Stomach (tissue), 9 donors: ENCODE data around the gene SAP30L. TPM values are rescaled to one million over a fixed set of nuclear protein-coding genes. Genes with fewer than 3 reads are reported as not detected.

ENCODE experiments used
- DNase-seq, 2 donors: peaks; one replicate each; pipeline versions ENCODE4 v3.0.0 to v3.0.0-alpha.2; 2013 to 2019
- H3K27ac ChIP-seq, 5 donors: fragments of 200-600 bp in 4 of 5; sonication (generic) in 4 of 5; one replicate each; pipeline ENCODE4 v1.5.1; 2013 to 2019; ENCODE audit warnings: mild to moderate bottlenecking in 1 of 5, moderate library complexity in 1 of 5
- H3K27me3 ChIP-seq, 3 donors: fragments of 200-600 bp; sonication (generic); one replicate each; pipeline ENCODE4 v1.5.1; 2017 to 2019; ENCODE audit warnings: mixed run types in 1 of 3
- H3K36me3 ChIP-seq, 4 donors: fragments of 200-600 bp; sonication (generic); 1 replicate in 3 of 4; 2 replicates in 1 of 4; pipeline ENCODE4 v1.5.1; 2016 to 2019
- H3K4me1 ChIP-seq, 4 donors: fragments of 200-600 bp; sonication (generic); one replicate each; pipeline ENCODE4 v1.5.1; 2016 to 2019
- H3K4me3 ChIP-seq, 4 donors: fragments of 200-600 bp; sonication (generic) in 3 of 4; one replicate each; pipeline ENCODE4 v1.5.1; 2016 to 2019; ENCODE audit warnings: mild to moderate bottlenecking in 1 of 4
- H3K9me3 ChIP-seq, 4 donors: fragments of 200-600 bp; sonication (generic); one replicate each; pipeline ENCODE4 v1.5.1; 2016 to 2019
- EP300 ChIP-seq: sonication (generic); formaldehyde crosslinking; IDR thresholded peaks from one replicate; pipeline ENCODE4 v1.6.1; 2017; ENCODE audit warnings: antibody characterized with exemption
- POLR2A ChIP-seq, 4 donors: fragments of 450-650 bp; IDR thresholded peaks; one replicate each; pipeline ENCODE4 v1.6.1; 2016; ENCODE audit warnings: antibody characterized with exemption in 4 of 4, control low read depth in 2 of 4, mild to moderate bottlenecking in 1 of 4, moderate library complexity in 1 of 4
- POLR2AphosphoS5 ChIP-seq, 3 donors: sonication (generic); formaldehyde crosslinking; IDR thresholded peaks; one replicate each; pipeline ENCODE4 v1.6.1; 2016; ENCODE audit warnings: antibody characterized with exemption in 3 of 3
- WGBS, 5 donors: extraction: QIAGEN DNeasy Blood & Tissue Kit in 3 of 5; methylation state at CpG; one replicate each; pipeline versions ENCODE4 v1.1.5 to v1.1.7; 2013 to 2018; 5-methylcytosine and 5-hydroxymethylcytosine counted together
- intact Hi-C: fragments of 100-400 bp; cut with DNase I; formaldehyde crosslinking; loops from one replicate; pipeline ENCODE4 v1.15.1; 2023; ENCODE audit warnings: low total_unique reads
- polyA plus RNA-seq, 3 donors: library from polyadenylated mRNA; stranded (reverse); fragments of 200-250 nt; gene quantifications; one replicate each; pipeline ENCODE4 v1.2.3, GENCODE V29; 2013
- total RNA-seq, 5 donors: library from RNA; depleted of rRNA; stranded (reverse); fragments of >200 nt; gene quantifications; one replicate each; pipeline versions ENCODE4 v1.1.0 to v1.2.3, GENCODE V29; 2014 to 2016
- TF ChIP-seq, protein P1 (sequence below), 7 experiments: fragments of 450-650 bp in 4 of 7; fragments of 200-600 bp in 3 of 7; sonication (generic) in 3 of 7; IDR thresholded peaks; one replicate each; pipeline ENCODE4 v1.5.1; 2016 to 2019; ENCODE audit warnings: antibody characterized with exemption in 7 of 7, control low read depth in 2 of 7, mild to moderate bottlenecking in 1 of 7
- donor health status: healthy with polysubstance abuse.
- donor health status: Bipolar disorder and iron deficiency.
- donor health status: healthy.

SAP30L gene
- total and polyA plus RNA-seq, 8 donors, result 13.9 to 51.0 (median 21.4) TPM

- WGBS, 5 donors, result 29 to 50% (median 44%) methylated on average over 2 of the region's 2 CpGs
- Histone ChIP-seq H3K27me3 (peaks cover 0 to 58% (median 4%) of the 10 kb centered on the region in 3 donors), H3K4me1 (no peaks in the 10 kb centered on the region), H3K4me3 (no peak overlapping the region), H3K9me3 (no peaks in the 10 kb centered on the region), H3K27ac (no peak overlapping the region), H3K36me3 (no peaks in the 10 kb centered on the region)
- intact Hi-C loops, result no loop called here
- no peak for TF ChIP-seq POLR2AphosphoS5 (IDR thresholded peaks at IDR 0.05)
- TF ChIP-seq EP300, result no peak
- TF ChIP-seq, protein P1, sequence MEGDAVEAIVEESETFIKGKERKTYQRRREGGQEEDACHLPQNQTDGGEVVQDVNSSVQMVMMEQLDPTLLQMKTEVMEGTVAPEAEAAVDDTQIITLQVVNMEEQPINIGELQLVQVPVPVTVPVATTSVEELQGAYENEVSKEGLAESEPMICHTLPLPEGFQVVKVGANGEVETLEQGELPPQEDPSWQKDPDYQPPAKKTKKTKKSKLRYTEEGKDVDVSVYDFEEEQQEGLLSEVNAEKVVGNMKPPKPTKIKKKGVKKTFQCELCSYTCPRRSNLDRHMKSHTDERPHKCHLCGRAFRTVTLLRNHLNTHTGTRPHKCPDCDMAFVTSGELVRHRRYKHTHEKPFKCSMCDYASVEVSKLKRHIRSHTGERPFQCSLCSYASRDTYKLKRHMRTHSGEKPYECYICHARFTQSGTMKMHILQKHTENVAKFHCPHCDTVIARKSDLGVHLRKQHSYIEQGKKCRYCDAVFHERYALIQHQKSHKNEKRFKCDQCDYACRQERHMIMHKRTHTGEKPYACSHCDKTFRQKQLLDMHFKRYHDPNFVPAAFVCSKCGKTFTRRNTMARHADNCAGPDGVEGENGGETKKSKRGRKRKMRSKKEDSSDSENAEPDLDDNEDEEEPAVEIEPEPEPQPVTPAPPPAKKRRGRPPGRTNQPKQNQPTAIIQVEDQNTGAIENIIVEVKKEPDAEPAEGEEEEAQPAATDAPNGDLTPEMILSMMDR (IDR thresholded peaks at IDR 0.05), result no peak
- no peak for TF ChIP-seq POLR2A (IDR thresholded peaks at IDR 0.05)
- no peak for DNase-seq
Observed at GRCh38 chr5:154501566-154501965, 55.8 kb downstream of the SAP30L start.

DNA sequence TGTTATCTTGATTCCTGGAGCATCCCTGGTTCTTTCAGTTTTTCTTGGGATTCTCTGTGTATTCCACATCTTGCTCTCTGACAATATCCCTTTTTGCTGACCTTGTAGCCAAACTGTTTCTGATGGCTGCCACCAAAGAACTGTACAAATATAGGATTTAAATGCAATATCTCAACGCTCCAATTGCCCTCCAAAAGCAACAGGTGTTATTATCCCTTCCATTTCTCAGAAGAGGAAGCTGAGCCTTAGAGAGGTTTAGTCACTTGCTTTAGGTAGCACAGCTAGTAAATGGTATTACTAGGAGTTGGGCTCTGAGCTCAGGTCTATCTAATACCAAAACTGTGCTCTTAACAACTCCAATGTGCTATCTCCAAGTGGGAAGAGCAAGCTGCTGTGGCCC, 56.4 kb downstream of the SAP30L start:
- Histone ChIP-seq H3K9me3 (no peaks in the 10 kb centered on the region), H3K36me3 (no peaks in the 10 kb centered on the region), H3K27ac (no peak overlapping the region), H3K27me3 (peaks cover 0 to 54% (median 4%) of the 10 kb centered on the region in 3 donors), H3K4me1 (no peaks in the 10 kb centered on the region), H3K4me3 (no peak overlapping the region)
- intact Hi-C loops, result no loop called here
- no peak for DNase-seq
- 86 to 100% (median 88%) methylated on average over 1 of the region's 1 CpG for WGBS, 5 donors
- TF ChIP-seq POLR2A (IDR thresholded peaks at IDR 0.05), result no peak
- no peak for TF ChIP-seq POLR2AphosphoS5 (IDR thresholded peaks at IDR 0.05)

GRCh38 chr5:154503698-154504039, 57.9 kb downstream of the SAP30L start:
- H3K27me3 ChIP-seq, result peaks cover 0 to 51% (median 4%) of the 10 kb centered on the region in 3 donors
- DNase-seq, result no peak
- WGBS, 5 donors, result 90 to 94% (median 93%) methylated on average over 2 of the region's 2 CpGs
- no peak overlapping the region for H3K4me3 ChIP-seq
- intact Hi-C loops, result no loop called here
- H3K27ac ChIP-seq, result no peak overlapping the region
- TF ChIP-seq POLR2AphosphoS5 (IDR thresholded peaks at IDR 0.05) (no peak), EP300 (no peak), POLR2A (IDR thresholded peaks at IDR 0.05) (no peak)
- TF ChIP-seq, protein P1 (IDR thresholded peaks at IDR 0.05), result no peak
- H3K4me1 ChIP-seq, result no peaks in the 10 kb centered on the region
- no peaks in the 10 kb centered on the region for H3K9me3 ChIP-seq
- no peaks in the 10 kb centered on the region for H3K36me3 ChIP-seq

DNA sequence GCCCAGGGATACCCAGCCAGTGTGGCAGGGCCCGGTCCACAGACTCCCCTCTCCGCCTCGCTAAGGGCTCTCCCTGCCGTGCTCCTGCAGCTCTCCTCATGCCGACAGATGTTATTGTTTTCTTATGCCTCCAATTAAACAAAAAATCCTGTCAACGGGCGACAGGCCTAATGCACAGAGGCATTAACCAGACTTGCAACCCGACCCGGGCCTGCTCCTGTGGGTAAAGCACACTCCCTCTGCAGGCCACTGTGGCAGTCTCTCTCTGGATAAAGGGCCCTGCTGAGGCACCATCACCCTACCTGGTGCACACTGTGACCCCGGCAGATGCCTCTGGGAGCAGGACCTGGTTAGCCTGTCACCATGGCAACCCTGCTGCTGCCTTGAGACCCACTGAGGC, 59.8 kb downstream of the SAP30L start:
- peak in 1 of 2 donors; percentile 37 for DNase-seq
- Histone ChIP-seq H3K27me3 (peaks cover 0 to 51% (median 6%) of the 10 kb centered on the region in 3 donors), H3K4me3 (no peak overlapping the region), H3K4me1 (no peaks in the 10 kb centered on the region), H3K27ac (no peak overlapping the region), H3K9me3 (no peaks in the 10 kb centered on the region), H3K36me3 (no peaks in the 10 kb centered on the region)
- TF ChIP-seq EP300 (no peak), POLR2A (IDR thresholded peaks at IDR 0.05) (no peak), POLR2AphosphoS5 (IDR thresholded peaks at IDR 0.05) (no peak)
- TF ChIP-seq, protein P1 (IDR thresholded peaks at IDR 0.05), result no peak
- 54 to 73% (median 58%) methylated on average over 9 to 10 of the region's 10 CpGs for WGBS, 5 donors
- intact Hi-C loops, result no loop called here

DNA sequence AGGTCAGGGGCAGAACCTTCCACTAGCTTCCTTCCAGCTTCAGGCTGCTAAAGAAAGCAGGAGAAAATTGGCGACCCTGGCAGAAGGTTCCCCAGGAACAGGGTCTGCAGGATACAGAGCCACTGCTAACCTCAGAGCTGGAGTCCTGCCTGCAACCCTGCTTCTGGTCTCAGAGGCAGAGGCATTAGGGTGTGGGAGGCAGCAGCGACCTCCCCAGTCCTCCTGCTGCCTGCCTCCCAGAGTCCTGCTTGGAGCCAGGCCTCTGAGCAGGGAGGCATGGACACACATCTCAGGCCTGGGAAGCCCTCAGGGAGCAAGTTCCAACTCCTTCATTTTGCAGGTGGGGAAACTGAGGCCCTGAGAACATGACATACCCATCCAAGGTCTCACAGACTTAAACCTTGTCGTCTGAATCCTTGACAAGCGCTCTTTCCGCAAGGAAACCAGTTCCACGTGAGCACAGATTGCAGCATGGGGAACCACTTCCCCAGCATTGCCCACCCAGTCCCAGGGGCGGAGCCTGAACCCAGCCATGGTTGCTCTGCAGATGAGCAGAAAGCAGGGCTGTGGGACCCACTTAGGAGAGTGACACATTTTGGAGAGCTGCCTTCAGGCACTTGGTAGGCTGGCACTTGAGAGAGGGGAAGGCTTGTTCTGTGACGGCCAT, 60.4 kb downstream of the SAP30L start:
- Histone ChIP-seq H3K36me3 (no peaks in the 10 kb centered on the region), H3K27ac (no peak overlapping the region), H3K27me3 (peaks cover 0 to 52% (median 8%) of the 10 kb centered on the region in 3 donors), H3K4me1 (no peaks in the 10 kb centered on the region), H3K9me3 (no peaks in the 10 kb centered on the region), H3K4me3 (no peak overlapping the region)
- intact Hi-C loops, result no loop called here
- no peak for DNase-seq
- TF ChIP-seq, protein P1 (IDR thresholded peaks at IDR 0.05), result no peak
- TF ChIP-seq EP300 (no peak), POLR2A (IDR thresholded peaks at IDR 0.05) (no peak), POLR2AphosphoS5 (IDR thresholded peaks at IDR 0.05) (no peak)
- 73 to 87% (median 82%) methylated on average over 8 of the region's 8 CpGs for WGBS, 5 donors
